Erythroblast (primary cell): ENCODE measurements around the gene SGCD.

ENCODE experiments used
- GATA1 ChIP-seq: IDR thresholded peaks from 2 replicates; pipeline ENCODE4 v1.6.1; 2011; ENCODE audit warnings: low read depth, mild to moderate bottlenecking, control low read depth, low read length, moderate library complexity
- POLR2A ChIP-seq: IDR thresholded peaks from 2 replicates; pipeline ENCODE4 v1.6.1; 2011; ENCODE audit warnings: mild to moderate bottlenecking, low read length

GRCh38 chr5:156481741-156482140 is 154.8 kb downstream of the SGCD start:
- TF ChIP-seq POLR2A: no peak
- TF ChIP-seq GATA1: no peak
